T-helper 2 cell (primary cell): ENCODE results near the gene NLGN1.

ENCODE experiments used
- DNase-seq, 5 experiments: peaks; one replicate each; pipeline versions ENCODE4 v3.0.0 to v3.0.0-alpha.2; 2012 to 2022

NLGN1 gene

DNA sequence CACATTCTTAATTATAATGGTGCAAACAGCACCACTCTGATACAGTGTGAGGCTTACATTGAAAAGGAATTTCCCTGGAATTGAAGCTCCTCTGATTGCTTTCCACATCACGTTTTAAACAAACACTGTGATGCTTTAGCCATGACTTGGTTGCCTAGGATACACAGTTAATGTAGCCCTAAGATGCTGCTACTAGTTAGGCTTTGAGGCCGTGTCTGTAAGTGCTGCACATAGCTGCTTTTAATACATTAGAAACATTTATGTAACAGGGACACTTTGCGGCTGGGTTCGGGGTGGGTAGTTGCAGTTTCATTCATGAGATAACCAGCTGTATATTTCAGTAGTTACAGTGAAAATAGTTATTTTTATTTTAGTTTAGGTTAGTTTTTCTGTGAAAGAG is 334.7 kb downstream of the NLGN1 start:
- DNase-seq, result no peak

DNA sequence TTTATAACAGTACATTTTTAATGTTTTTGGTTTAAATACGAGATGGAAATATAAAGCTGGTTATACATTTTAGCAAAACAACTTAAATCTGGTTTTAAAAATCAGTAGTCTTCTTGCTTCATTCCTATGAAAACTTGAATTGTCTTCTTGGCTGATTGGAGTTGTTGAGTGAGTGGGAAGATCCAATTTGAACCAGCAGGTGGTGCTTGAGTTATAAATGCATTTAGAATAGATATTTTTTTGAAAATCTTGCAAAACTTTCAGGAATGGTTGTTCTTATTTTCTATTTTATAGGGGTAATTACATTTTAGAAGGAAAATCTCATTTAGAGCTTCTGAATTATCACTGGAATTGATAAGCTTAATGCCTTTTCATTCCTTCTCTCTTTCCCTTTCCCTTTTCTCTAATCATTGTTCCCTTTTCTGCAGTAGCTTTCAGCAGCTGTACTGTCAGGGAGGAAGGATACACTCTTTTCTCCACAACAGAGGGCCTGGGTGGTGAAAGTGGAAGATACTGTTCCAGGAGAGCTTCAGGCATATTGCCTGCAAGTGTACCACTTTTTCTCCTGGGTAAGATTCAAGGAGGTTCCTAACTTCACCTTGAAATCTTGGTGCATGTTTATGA is 335.6 kb downstream of the NLGN1 start:
- DNase-seq, result no peak

DNA sequence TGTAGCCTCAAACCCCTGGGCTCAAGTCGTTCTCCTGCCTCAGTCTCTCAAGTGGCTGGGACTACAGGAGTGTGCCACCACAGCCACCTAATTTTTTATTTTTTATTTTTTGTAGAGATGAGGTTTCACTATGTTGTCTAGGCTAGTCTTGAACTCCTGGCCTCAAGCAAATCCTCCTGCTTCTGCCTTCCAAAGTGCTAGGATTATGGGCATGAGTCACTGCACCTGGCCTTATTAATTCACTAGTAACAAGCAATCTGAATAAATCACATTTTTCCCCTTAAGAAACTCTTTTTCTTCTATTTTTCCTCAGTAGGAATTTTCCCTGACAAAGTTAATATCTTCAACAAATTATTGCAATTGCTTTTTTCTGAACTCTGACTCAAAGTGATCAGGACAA is 336.9 kb downstream of the NLGN1 start:
- no peak for DNase-seq

DNA sequence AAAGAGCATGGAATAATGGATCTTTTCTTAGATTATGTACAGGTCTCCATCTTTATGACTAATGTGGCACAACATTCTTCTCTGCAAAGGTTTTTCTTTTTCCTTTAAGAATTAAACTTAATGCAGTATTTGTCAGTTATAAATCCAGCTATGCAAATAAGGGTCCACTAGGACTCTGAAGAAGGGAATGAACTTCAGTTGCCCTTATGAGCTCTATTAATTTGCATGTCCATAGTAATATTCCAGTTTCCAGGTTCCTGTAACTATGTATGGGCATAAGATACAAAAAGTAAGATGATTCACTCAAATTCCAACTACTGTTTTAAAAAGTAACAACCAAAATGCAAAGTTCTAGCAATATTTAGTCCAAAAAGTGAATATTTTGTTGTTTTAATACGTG is 337.4 kb downstream of the NLGN1 start:
- no peak for DNase-seq

DNA sequence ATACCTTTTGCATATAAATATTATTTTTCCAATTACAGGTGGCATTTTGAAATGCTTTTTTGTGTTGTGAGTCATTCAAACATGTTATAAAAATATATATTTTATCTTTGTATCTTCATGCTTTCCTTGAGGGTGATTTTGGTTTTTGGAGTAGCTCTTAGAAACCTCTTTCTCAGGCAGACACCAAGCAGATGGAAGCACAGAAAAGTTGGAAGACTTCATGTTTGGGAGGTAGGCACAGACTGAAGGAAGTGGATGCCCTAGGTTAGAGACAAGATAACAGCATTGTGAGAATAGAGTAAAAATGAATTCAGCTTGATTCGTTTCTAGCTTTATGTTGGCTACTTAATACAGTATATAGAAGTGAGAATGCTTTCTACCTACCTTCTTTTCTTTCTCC is 338.3 kb downstream of the NLGN1 start:
- no peak for DNase-seq

DNA sequence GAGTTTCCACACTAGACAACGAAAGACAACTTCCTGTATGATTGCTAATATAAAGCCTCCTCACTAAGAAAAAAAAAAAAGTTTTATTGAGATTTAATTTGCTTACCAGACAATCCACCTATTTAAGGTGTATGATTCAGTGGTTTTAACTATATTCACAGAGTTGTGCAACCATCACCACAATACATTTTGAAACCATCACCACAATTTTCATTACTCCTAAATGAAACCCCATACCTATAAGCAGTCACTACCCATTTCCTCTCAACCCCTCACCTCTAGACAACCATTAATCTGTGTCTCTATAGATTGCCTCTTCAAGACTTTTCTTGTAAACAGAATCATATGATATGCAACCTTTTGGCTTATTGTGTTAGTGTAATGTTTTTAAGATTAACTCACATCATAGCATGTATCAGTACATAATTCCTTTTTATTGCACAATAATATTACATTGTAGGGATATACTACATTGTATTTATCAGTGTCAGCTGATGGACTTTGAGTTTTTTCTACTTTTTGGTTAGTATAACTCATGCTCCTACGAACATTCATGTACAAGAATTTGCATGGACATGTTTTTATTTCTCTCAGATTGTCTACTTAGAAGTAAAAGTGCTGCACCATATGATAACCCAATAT is 339.7 kb downstream of the NLGN1 start:
- no peak for DNase-seq

DNA sequence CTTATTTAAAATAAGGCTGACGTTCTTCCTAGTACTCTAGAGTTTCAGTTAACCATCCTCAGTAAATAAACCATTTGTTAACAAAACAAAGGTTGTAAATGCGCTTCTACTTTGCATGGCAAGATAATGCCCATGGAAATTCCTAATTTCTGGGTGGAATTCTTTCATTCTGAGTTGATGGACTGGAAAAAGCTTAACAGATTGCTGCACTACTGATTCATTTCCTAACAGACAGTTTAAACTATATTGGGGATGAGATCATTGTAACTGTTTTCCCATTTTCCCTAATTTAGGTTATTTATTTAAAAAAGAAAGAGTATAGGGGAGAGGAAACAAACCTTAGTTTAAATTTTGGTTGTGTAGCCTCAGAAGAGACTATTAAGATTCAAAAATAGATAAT is 342.2 kb downstream of the NLGN1 start:
- DNase-seq, result no peak

DNA sequence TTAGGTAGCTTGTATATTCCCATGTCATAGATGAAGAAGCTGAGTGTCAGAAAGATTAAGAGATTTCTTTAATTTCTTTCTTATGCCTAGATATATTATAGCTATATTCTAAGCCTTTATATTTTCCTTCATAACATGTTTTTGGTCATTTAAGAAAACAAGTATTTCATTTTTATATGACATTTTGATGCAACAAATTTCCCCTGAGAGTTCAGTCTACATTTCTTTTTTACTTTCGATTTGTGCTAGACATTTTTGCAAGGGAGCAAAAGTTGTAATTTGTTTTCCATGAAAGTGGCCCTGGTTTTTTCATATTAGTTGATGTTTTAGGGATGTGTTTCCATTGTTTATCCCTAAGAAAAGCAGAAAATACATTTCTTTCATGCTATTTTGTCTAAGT is 344.9 kb downstream of the NLGN1 start:
- DNase-seq, result no peak

DNA sequence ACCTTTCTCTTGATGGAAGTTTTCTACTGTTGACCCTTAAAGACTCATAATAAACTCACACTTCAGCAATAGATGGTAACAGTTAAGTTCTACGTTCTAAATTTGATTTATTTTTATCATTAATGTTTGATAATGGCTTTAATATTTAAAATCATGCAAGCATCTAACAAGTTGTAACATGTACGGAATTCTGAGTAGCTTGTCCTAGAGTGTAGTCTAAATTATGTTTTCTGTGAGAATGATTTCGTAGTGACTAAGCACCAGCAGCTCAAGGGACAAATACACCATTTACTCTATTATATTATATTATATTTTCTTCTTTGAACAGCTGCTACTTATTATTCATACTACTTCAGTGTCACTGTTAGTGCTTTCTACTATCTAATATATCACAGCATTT is 345.6 kb downstream of the NLGN1 start:
- no peak for DNase-seq

DNA sequence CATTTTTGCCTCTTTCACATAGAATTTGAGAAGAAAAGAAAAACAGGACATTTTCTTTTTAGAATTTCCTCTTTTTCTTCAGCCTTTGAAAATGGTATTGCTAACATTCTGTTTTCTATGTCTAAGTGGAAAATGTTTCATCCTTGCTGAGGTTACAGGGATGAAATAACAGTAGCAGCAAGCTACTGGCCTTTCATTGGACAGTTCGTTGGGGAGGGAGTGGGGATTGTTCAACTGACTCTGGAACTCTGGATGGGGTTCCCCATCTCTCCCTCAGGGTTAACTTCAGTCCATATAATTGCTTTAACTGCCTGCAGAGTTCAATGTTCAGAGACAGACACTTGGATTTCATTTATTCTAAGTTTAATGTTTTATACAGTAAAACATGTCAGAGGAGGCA is 346.0 kb downstream of the NLGN1 start:
- DNase-seq, result no peak

DNA sequence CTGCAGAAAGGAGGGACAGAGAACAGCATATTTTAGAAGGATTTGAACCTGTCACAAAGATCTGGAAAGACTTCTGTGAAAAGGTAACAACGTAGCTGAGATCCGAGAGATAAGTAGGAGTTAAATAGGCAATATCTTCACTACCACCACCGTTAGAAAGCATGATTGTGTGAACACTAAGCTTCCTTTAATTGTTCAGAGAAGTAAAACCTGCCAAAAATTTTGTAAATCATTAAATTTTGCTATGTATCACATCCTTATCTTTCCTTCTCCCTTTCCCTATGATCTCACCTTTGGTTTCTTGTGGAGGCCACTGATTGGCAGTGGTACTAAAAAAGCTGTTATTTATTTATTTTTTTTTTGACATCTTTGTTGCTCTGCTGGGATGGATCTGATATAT is 346.9 kb downstream of the NLGN1 start:
- DNase-seq, result no peak

DNA sequence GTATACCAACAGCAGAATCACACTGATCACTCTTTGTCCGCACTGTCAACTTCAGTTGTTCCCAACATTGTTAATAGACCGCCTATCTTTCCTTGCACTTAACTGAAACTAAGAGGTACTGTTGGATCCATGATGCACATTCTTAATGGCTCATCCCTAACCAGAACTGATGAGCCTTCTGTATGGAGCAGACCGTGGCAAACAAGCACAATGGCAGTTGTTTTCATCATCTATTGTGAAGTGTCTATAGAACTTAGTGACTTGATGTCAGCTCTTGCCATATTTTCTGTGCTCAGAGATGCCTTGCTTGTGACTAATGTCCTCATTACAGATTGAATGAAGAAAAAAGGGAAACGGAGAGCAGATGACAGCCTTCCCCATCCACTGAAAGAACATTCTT is 347.4 kb downstream of the NLGN1 start:
- no peak for DNase-seq

DNA sequence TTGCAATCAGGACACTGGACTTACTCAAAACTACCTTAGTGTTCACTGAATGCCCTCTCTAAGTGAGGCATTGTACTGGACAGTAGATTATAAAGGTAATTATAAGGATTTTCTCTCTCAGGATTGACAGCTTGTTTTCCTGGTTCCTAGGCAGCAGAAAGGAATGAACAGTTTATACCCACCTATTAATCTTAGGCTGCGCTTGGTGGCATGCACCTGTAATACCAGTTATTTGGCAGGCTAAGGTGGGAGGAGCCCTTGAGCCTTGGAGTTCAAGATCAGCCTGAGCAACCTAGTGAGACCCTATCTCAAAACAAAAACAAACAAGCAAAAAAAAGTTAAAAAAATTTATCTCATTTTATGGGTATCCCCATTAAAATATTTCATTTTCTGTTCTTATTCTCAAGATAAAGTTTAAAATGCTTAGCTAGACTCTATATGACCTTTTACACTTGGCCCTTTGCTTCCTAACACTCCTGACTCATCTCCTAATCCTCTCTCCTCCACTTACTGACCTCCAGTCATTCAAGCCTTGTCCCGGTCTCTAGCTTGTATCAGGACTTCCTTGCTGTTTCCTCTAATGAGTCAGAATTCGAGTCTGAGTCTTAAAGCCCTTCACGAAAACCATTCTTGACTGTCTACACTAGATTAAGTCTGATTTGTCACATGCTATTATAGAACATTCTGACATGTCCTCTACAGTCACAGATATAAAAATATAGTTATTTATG is 348.6 kb downstream of the NLGN1 start:
- DNase-seq, result no peak

DNA sequence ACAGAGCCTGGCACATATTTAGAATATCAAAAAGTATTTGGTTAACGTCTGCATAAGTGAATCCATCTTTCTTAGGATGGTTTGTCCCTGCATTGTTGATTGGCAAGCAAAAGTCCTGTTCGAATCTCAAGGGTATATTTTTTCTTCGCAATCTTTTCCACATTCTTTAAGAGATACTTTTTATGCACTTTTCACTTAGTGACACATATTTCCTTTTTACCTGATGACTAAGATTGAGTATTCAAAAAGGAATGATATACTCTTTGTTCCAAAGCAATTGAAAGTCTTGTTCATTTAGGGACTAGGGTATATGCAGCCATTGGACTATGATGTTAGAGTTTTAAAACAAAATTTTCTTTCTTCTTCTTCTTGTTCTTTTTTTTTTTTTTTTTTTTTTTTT is 349.9 kb downstream of the NLGN1 start:
- DNase-seq, result no peak

DNA sequence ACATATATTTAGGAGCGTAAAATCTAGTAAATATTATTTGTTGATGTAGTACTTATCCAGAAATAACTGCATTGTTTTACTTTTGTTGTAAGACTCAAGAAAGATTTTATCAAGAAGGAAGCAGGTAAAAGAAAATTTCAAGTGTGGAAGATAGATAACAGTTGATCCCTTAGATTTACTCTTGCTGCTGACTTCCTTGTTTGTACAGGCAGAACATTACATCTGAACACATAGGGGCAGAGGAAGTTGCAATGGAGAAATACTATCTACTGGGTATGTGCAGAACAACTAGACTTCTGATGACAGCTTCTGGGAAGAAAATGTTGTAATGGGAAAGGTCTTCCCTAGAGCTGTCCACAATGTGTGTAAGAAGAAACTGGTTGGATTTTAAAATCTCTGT is 350.6 kb downstream of the NLGN1 start:
- DNase-seq, result no peak

DNA sequence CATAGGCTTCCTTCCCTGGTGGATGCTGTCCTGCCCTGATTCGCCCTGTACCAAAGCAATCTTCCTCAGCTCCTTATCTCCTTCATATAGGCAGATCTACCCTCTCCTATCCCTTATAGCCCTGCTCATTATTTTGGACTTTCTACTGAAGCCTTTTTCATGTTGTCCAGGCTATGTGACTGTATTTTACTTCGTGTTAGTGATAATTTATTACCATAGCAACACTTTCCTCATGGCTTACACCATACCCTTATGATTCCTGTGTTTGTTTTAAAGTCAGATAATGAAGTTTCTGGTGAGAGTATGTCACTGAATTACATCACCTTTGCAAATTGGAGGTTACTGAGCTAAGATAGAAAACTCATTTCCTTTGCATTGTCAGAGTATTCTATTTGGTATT is 352.6 kb downstream of the NLGN1 start:
- DNase-seq, result no peak

DNA sequence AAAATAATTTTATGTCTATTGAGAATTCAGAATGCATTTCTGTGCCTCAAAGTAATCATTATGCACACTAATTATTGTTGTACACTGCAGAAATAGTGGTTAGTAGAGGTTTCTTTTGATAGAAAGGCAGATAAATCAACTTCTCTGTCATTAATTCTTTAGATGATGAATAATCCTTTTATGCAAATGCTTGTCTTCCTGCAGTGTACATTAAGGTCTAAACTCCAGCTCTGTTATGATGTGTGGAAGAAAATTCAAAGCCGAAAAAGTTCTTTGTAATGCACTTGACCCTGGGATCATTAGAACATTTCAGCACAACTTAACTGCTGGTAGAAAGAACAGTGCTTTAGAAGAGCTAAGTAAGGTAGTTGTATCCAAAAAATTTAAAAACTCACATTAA is 353.0 kb downstream of the NLGN1 start:
- DNase-seq, result no peak

DNA sequence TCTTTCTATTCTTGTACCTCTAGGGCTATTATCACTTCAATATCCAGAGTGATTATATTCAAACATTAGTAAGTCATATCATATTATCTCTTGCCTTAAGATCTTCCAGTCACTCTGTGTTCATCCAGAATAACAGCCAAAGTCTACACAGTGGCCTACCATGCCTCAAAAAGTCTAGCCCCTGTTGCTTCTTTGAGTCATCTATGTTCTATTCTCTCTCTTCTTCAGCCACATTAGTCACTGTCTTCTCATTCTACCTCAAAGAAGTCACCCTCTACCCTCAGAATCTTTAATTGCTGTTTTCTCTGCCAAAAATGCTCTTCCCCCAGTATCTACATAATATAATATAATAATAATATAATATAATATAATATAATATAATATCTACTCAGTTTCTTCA is 356.0 kb downstream of the NLGN1 start:
- no peak for DNase-seq

DNA sequence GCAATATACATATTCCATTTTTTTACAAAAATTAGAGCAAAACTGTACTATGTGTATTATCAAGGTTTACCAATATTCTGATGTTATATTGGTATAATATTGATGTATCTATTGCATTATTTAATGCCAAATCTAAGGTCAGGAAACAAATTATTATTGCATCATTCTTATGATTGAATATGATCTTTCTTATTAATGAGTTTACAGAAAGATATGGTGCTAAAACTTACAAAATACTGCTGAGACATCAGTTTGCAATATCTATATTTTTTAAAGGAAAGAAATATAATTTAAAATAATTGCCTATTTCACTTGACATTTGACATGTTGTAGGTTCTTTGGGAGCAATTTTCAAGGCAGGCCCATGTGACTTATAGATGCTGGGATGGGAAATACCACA is 357.6 kb downstream of the NLGN1 start:
- DNase-seq, result no peak

DNA sequence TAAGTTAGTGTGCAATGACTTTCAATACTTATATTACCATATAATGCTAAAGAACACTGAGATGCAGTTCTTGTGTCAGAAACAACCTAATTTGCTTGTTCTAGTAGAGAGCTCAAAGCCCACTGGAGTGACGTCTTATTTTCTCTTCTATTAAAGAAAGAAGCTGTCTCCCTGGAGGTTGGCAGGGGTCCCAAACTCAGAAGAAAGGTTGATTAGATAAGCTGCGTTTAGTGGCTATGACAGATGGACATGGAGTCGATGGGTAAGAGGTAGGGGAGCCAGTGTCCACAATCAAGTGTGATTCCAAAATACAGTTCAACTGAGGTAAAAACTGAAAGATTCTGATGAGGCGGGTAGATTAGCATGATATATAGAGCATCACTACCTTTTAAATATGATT is 363.6 kb downstream of the NLGN1 start:
- no peak for DNase-seq

DNA sequence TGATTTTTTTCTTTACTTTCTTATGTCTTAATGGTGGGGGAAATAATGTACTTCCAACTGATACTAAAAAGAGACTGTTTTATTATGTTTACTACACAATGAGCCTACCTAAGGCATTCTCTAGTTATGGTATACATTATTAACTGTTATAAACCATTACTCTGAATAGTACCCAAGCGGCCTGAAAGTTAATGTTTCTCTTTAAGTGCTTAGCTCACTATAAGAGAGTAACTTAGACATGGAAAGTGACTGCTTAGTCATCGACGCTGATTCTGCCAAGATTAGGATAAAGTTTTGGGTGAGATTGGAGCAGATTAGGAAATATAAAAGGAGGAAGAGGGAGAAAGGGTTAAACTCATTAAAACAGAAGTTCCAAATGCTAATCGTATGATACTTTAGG is 365.0 kb downstream of the NLGN1 start:
- DNase-seq, result no peak

DNA sequence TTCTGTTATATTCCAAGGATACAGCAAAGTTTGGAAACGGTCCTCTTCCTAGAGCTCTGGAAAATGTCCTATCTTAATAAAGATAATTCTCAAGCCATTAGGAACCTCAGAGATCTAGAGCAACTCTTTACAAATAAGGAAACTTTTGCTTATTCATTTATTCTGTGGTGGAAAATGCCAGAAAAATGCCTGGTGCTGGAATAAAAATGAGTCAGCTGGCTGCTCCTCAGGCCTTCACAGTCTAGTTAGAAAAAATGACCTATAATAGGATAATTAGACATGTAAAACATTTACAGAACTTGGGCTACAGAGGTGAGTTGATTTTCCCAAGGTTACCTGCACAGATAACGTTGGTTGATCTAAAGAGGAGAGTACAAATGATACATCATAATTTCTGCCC is 372.5 kb downstream of the NLGN1 start:
- no peak for DNase-seq

DNA sequence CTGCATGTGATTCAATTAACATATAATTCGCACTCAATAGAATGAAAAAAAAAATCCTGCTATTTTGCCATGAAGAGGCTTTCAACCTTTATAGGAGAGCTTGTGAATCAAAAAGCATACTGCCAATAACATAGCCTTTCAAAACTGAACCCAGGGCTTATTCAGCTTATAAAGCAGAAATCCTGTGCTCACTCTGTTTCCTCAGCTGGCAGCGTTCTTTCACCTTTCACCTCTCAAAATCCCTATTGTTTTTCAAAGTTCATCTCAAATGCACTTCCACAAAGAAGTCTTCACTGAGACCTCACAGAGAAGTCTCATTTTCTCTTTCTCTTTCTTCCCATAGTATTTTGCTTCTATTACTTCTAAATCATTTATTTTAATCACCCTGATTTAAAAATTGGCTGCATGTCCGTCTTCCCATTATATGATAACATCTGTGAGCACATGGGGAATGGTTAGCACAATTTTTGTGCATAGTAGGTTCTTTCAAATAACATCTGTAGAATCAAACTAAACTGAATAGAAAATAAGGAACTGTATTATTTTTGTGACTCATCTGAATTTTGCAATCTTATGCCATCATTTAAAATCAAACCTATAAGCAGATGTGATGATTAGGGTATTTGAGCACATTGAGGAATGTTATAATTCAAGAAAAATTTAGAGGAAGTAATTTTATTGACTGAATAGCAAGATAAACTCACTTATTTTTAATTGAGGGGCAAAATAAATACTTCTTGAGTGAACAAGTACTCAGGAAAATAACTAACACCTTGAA is 373.4 kb downstream of the NLGN1 start:
- no peak for DNase-seq

DNA sequence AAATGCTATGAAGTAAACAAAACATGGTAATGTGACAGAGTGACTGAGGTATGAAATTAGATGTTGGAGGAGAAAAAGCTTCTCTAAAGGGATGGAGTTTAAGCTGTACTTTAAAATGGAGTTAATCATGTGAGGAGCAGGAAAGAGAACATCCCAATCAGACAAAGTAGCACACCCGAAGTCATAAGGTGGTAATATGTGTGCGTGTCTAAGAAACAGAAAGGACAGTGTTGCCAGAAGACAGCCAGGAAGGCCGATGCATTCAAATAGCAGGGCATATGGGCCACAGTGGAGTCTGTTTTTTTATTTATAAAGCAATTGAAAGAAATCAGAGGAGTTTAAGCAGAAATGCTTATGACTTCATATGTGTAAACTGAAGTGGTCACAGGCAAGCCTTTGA is 376.3 kb downstream of the NLGN1 start:
- no peak for DNase-seq
